H1 (cell line): ENCODE data around the gene KRTAP4-9. TPM values are rescaled to one million over a fixed set of nuclear protein-coding genes. Genes with fewer than 3 reads are reported as not detected.
"Not testable (repeated sequence)": the region's sequence is repeated elsewhere in the genome, so short reads cannot be mapped to it uniquely, and the experiment has no call there.

Source experiments
- CTCF ChIA-PET: fragments of 300-600 bp; sonication (Branson Sonifier 250); formaldehyde crosslinking; loops from one replicate; lab custom pipeline; 2021; ENCODE audit not compliant: partially characterized antibody; lab: Charles Lee
- POLR2A ChIA-PET: fragments of 300-600 bp; sonication (Branson Sonifier 250); formaldehyde crosslinking; loops from one replicate; lab custom pipeline; 2021; ENCODE audit warnings: inconsistent platforms; ENCODE audit not compliant: partially characterized antibody; lab: Charles Lee
- DNase-seq, 2 experiments: peaks; one replicate each; pipeline versions ENCODE4 v3.0.0 to v3.0.0-alpha.2; 2010 to 2022; ENCODE audit warnings: low spot score in 2 of 2, low read depth in 1 of 2, mixed read lengths in 1 of 2
- FAIRE-seq: peaks from 2 replicates; lab custom pipeline; 2011; peaks lifted over from hg19 to GRCh38; lab: Jason Lieb, UNC
- H2AFZ ChIP-seq: 2 replicates; pipeline ENCODE4 v1.8.1; 2012; ENCODE audit warnings: low read length, inconsistent platforms
- H2AK5ac ChIP-seq: 2 replicates; pipeline ENCODE4 v1.6.1; 2013; ENCODE audit warnings: low read depth, low read length
- H2BK120ac ChIP-seq: replicated peaks from 2 replicates; pipeline ENCODE3; 2013; ENCODE audit warnings: low read depth, low read length, inconsistent platforms
- H2BK12ac ChIP-seq: 2 replicates; pipeline ENCODE4 v1.6.1; 2013; ENCODE audit warnings: low read depth, low read length
- H2BK15ac ChIP-seq: 2 replicates; pipeline ENCODE4 v1.6.1; 2013; ENCODE audit warnings: low read length
- H2BK20ac ChIP-seq: 2 replicates; pipeline ENCODE4 v1.6.1; 2013; ENCODE audit warnings: low read length
- H2BK5ac ChIP-seq: 2 replicates; pipeline ENCODE4 v1.6.1; 2013; ENCODE audit warnings: low read depth, low read length
- H3K14ac ChIP-seq: 2 replicates; pipeline ENCODE4 v1.6.1; 2013; ENCODE audit warnings: inconsistent platforms; ENCODE audit not compliant: insufficient read length
- H3K18ac ChIP-seq: 2 replicates; pipeline ENCODE4 v1.6.1; 2013; ENCODE audit warnings: low read length; ENCODE audit errors: extremely low read depth
- H3K23ac ChIP-seq: 2 replicates; pipeline ENCODE4 v1.6.1; 2013; ENCODE audit warnings: inconsistent platforms; ENCODE audit not compliant: insufficient read length
- H3K23me2 ChIP-seq: 2 replicates; pipeline ENCODE4 v1.6.1; 2013; ENCODE audit warnings: low read depth, low read length
- H3K27ac ChIP-seq: 2 replicates; pipeline ENCODE4 v1.6.1; 2011; ENCODE audit warnings: low read depth, low read length, inconsistent platforms
- H3K27me3 ChIP-seq, 4 experiments: replicated peaks in 1 of 4; 1 replicate in 1 of 4; 2 replicates in 3 of 4; pipeline versions ENCODE4 v1.6.1 to v1.8.1; 2011 to 2013; ENCODE audit warnings: low read length in 3 of 4, mild to moderate bottlenecking in 3 of 4, inconsistent platforms in 2 of 4, mixed read lengths in 2 of 4, moderate library complexity in 1 of 4; ENCODE audit not compliant: control insufficient read depth in 3 of 4, insufficient read depth in 3 of 4; ENCODE audit errors: extremely low read depth in 1 of 4
- H3K36me3 ChIP-seq, 4 experiments: 2 replicates each; pipeline versions ENCODE4 v1.6.1 to v1.8.1; 2011 to 2013; ENCODE audit warnings: mild to moderate bottlenecking in 4 of 4, low read length in 3 of 4, moderate library complexity in 2 of 4, control low read depth in 1 of 4, inconsistent platforms in 1 of 4; ENCODE audit not compliant: insufficient read depth in 4 of 4, control insufficient read depth in 2 of 4
- H3K4ac ChIP-seq: replicated peaks from 2 replicates; pipeline ENCODE3; 2013; ENCODE audit warnings: low read length, low read depth, mixed read lengths, inconsistent platforms; ENCODE audit not compliant: insufficient read length
- H3K4me1 ChIP-seq, 4 experiments: replicated peaks in 1 of 4; 1 replicate in 1 of 4; 2 replicates in 3 of 4; pipeline versions ENCODE4 v1.6.1 to v1.8.1; 2011 to 2013; ENCODE audit warnings: low read length in 3 of 4, inconsistent platforms in 2 of 4, mixed read lengths in 1 of 4; ENCODE audit not compliant: insufficient read depth in 4 of 4, control insufficient read depth in 3 of 4
- H3K4me2 ChIP-seq, 2 experiments: 2 replicates each; pipeline versions ENCODE4 v1.6.1 to v1.8.1; 2011 to 2013; ENCODE audit warnings: low read depth in 2 of 2, low read length in 2 of 2, control low read depth in 1 of 2, inconsistent platforms in 1 of 2, mild to moderate bottlenecking in 1 of 2; ENCODE audit not compliant: insufficient read depth in 1 of 2
- H3K4me3 ChIP-seq, 4 experiments: fragments of 200-600, 300-600 bp in 1 of 4; sonication (generic), shearing (Covaris generic), sonication (Bioruptor Twin) in 1 of 4; 2 replicates each; pipeline versions ENCODE4 v1.5.1 to v1.8.1; 2011 to 2016; ENCODE audit warnings: low read length in 4 of 4, low read depth in 3 of 4, control low read depth in 2 of 4, inconsistent platforms in 2 of 4, mild to moderate bottlenecking in 2 of 4, mixed read lengths in 1 of 4, moderate library complexity in 1 of 4; ENCODE audit not compliant: insufficient read depth in 2 of 4; ENCODE audit errors: extremely low read depth in 1 of 4
- H3K56ac ChIP-seq: replicated peaks from 2 replicates; pipeline ENCODE3; 2013; ENCODE audit warnings: low read depth, mild to moderate bottlenecking, mixed read lengths, low read length, inconsistent platforms; ENCODE audit not compliant: insufficient read length
- H3K79me1 ChIP-seq: 2 replicates; pipeline ENCODE4 v1.6.1; 2013; ENCODE audit warnings: low read depth, low read length, control low read depth
- H3K79me2 ChIP-seq, 2 experiments: 2 replicates each; pipeline versions ENCODE4 v1.6.1 to v1.8.1; 2012 to 2013; ENCODE audit warnings: low read length in 2 of 2, mild to moderate bottlenecking in 2 of 2, inconsistent platforms in 1 of 2; ENCODE audit not compliant: insufficient read depth in 2 of 2, control insufficient read depth in 1 of 2
- H3K9ac ChIP-seq, 4 experiments: replicated peaks in 1 of 4; 1 replicate in 1 of 4; 2 replicates in 3 of 4; pipeline versions ENCODE4 v1.6.1 to v1.8.1; 2011 to 2013; ENCODE audit warnings: low read depth in 3 of 4, low read length in 3 of 4, control low read depth in 2 of 4, mild to moderate bottlenecking in 2 of 4, moderate library complexity in 2 of 4, inconsistent platforms in 1 of 4; ENCODE audit errors: extremely low read depth in 1 of 4
- H3K9me3 ChIP-seq, 2 experiments: 2 replicates each; pipeline versions ENCODE4 v1.6.1 to v1.8.1; 2012 to 2013; ENCODE audit warnings: mild to moderate bottlenecking in 2 of 2, moderate library complexity in 2 of 2, control low read depth in 1 of 2, inconsistent platforms in 1 of 2, low read depth in 1 of 2, low read length in 1 of 2, mixed read lengths in 1 of 2; ENCODE audit not compliant: insufficient read depth in 2 of 2
- H4K20me1 ChIP-seq, 2 experiments: replicated peaks in 1 of 2; 2 replicates each; pipeline versions ENCODE3 to v1.8.1; 2011 to 2013; ENCODE audit warnings: inconsistent platforms in 2 of 2, low read length in 2 of 2, mild to moderate bottlenecking in 1 of 2; ENCODE audit not compliant: insufficient read depth in 2 of 2, control insufficient read depth in 1 of 2
- H4K5ac ChIP-seq: 2 replicates; pipeline ENCODE4 v1.6.1; 2013; ENCODE audit warnings: low read length, low read depth, mixed read lengths, inconsistent platforms; ENCODE audit not compliant: insufficient read length
- H4K8ac ChIP-seq: 2 replicates; pipeline ENCODE4 v1.8.0; 2013; ENCODE audit warnings: mild to moderate bottlenecking, moderate library complexity, low read length, inconsistent platforms; ENCODE audit not compliant: insufficient read depth; ENCODE audit errors: extremely low read depth
- H4K91ac ChIP-seq: replicated peaks from 2 replicates; pipeline ENCODE3; 2013; ENCODE audit warnings: low read length, mixed read lengths, inconsistent platforms; ENCODE audit not compliant: insufficient read length
- WGBS, 2 experiments: shearing (Covaris generic) in 1 of 2; methylation state at CpG; one replicate each; pipeline versions ENCODE4 v1.1.6 to v1.1.7; 2013 to 2015; ENCODE audit warnings: low lambda C conversion rate in 2 of 2, mixed read lengths in 2 of 2, inconsistent platforms in 1 of 2, low coverage in 1 of 2, missing lambda C conversion rate in 1 of 2; ENCODE audit not compliant: insufficient replicate concordance in 2 of 2, insufficient coverage in 1 of 2, insufficient read length in 1 of 2; ENCODE audit errors: extremely low coverage in 1 of 2, missing lambda C conversion rate in 1 of 2; 5-methylcytosine and 5-hydroxymethylcytosine counted together
- polyA plus RNA-seq, 7 experiments: library from polyadenylated mRNA; depleted of rRNA in 3 of 7; stranded (reverse) in 5 of 7; unstranded in 2 of 7; fragments of >200 nt in 5 of 7; fragments of 200-250 nt in 2 of 7; gene quantifications; 1 replicate in 5 of 7; 2 replicates in 1 of 7; 4 replicates in 1 of 7; pipeline versions ENCODE4 v1.2.1 to v1.2.3, GENCODE V29; 2011 to 2013; ENCODE audit warnings: missing spikeins in 2 of 7, mixed read lengths in 2 of 7
- total RNA-seq: library from RNA; stranded (reverse); fragmentation: NEBNext Ultra II Directional; extraction: Animal tissue kit (Norgen Biotek cat#: 25700); gene quantifications from 2 replicates; pipeline ENCODE4 v1.2.1, GENCODE V29; 2021

Gene KRTAP4-9
- total and polyA plus RNA-seq, 2 of the 8 experiments (the other 6 are each of a cell fraction or from before 2014, with no cell fraction given) = not detected

- DNase-seq, FAIRE-seq, H4K8ac ChIP-seq, H3K9ac ChIP-seq, H2AFZ ChIP-seq, H3K18ac ChIP-seq, H4K20me1 ChIP-seq, H3K14ac ChIP-seq, H3K56ac ChIP-seq, H2BK5ac ChIP-seq, H4K91ac ChIP-seq, H3K4me3 ChIP-seq, H3K23ac ChIP-seq, H3K9me3 ChIP-seq, POLR2A ChIA-PET, H3K79me2 ChIP-seq, H2AK5ac ChIP-seq, H3K36me3 ChIP-seq, H3K27me3 ChIP-seq, H3K4me1 ChIP-seq, H3K4ac ChIP-seq, H2BK15ac ChIP-seq, H4K5ac ChIP-seq, H3K27ac ChIP-seq, H3K79me1 ChIP-seq, H2BK120ac ChIP-seq, H3K23me2 ChIP-seq, H2BK12ac ChIP-seq, H2BK20ac ChIP-seq, H3K4me2 ChIP-seq: not testable (repeated sequence)
- WGBS, 2 experiments = 85% methylated on average over 11 of the region's 11 CpGs; no CpG with 5 or more reads in 1 of the 2 experiments
- CTCF ChIA-PET = interaction anchor here (0.7 kb wide), 1 partner anchor 10 kb away, joined by 3 read pairs; no protein-coding TSS in a partner anchor
These were observed 14.8 kb downstream of the KRTAP4-9 start for GRCh38 chr17:41119696-41120690.
